GM18873 (cell line): Measurements from ENCODE around the gene FAM131A.

Experiments
- ATAC-seq: cut with Tn5 transposase; IDR thresholded peaks from one replicate; pipeline ENCODE4 v1.9.1; 2021; ENCODE audit warnings: mild to moderate bottlenecking, moderate library complexity, moderate number of reproducible peaks; ENCODE audit not compliant: unreplicated experiment, low FRiP score

FAM131A gene

DNA sequence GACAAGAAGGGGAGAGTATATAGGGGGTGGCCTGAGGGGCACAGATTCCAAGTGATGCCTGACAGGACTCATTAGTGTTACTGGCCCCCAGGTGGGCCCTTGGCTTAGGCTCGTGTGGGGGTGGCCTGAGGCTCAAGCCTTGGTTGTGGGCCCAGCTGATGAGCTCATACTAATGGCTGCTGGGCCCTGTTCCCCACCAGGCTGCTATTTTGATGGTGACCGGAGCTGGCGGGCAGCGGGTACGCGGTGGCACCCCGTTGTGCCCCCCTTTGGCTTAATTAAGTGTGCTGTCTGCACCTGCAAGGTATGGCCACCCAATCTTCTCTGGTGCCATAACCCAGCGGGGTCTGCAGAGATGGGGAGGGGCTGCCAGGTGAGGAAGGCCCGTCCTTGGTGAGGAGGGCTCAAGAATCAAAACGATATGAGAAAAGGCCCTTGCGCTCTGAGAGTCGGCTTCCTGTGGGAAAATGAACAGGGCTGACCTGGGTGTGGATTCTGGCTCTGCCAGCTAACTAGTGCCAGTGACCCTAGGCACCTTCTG, 49.8 kb downstream of the FAM131A start:
- ATAC-seq: no peak

DNA sequence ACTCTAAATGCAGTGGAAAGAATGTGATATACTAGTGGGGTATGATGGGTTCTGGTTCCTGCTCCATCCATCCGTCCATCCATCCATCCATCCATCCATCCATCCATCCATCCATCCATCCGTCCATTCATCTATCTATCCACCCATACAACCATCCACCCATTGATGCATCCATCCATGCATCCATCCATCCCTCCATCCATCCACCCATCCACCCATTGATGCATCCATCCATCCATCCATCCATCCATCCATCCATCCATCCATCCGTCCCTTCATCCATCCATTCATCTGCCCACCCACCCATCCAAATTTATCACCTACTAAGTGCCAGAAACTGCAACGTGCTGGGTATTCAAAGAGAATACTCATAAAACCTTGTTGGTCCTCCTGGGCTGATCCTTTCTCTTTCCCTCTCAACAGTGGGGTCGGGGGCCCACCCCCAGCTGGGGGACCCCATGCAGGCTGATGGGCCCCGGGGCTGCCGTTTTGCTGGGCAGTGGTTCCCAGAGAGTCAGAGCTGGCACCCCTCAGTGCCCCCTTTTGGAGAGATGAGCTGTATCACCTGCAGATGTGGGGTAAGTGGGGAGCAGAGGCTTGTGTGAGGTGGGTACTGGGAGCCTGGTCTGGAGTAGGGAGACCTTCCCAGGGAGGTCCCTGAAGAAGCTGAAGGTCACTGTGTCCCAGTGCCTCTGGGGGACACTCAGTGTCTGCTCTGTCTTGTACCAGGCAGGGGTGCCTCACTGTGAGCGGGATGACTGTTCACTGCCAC, 51.0 kb downstream of the FAM131A start:
- ATAC-seq: no peak

DNA sequence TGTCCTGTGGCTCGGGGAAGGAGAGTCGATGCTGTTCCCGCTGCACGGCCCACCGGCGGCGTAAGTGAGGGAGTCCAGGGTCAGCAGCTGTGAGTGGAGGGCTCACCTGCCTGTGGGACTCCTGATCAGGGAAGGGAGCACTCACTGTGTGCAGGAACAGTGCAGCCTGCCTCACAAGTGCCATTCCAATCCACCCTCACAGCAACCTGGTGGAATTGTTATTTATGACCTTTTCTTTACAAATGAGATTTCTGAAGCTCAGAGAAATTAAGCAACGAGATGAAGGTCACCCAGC, 51.5 kb downstream of the FAM131A start:
- no peak for ATAC-seq

DNA sequence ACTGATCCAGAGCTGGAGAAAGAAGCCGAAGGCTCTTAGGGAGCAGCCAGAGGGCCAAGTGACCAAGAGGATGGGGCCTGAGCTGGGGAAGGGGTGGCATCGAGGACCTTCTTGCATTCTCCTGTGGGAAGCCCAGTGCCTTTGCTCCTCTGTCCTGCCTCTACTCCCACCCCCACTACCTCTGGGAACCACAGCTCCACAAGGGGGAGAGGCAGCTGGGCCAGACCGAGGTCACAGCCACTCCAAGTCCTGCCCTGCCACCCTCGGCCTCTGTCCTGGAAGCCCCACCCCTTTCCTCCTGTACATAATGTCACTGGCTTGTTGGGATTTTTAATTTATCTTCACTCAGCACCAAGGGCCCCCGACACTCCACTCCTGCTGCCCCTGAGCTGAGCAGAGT, 52.0 kb downstream of the FAM131A start:
- no peak for ATAC-seq

DNA sequence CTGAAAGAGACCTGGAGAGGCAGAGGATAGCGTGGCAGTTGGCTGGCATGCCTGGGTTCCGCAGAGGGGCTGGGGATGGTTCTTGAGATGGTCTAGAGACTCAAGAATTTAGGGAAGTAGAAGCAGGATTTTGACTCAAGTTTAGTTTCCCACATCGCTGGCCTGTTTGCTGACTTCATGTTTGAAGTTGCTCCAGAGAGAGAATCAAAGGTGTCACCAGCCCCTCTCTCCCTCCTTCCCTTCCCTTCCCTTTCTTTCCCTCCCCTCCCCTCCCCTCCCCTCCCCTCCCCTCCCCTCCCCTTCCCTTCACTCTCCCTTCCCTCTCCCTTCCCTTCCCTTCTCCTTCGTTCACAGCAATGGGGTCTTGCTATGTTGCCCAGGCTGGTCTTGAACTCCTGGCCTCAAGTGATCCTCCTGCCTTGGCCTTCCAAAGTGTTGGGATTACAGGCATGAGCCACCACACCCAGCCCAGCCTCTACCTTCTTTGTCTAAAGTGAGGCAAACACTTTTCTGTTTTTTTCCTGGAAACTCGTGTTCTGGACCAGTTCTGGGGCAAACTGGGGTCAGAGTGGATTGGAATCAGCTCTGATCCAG, 52.6 kb downstream of the FAM131A start:
- no peak for ATAC-seq

DNA sequence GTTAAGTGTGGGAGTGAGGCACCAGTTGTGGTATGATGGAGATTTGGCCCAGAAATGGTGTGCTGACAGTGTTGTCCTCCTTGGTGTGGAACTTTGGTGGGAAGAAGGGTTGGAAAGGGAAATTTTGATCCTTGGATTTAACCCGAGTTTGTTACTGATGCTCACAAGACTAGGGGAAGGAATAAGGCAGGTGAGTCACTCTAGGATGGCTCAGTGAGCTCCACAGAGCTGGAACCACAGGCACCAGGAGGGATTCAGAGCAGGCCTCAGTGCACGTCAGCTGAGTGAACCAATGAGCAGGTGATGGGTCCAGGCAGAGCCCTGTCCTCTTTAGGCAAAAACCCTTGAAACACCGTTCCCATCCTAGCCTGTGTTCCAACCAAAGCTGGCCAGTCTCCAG, 53.9 kb downstream of the FAM131A start:
- no peak for ATAC-seq

DNA sequence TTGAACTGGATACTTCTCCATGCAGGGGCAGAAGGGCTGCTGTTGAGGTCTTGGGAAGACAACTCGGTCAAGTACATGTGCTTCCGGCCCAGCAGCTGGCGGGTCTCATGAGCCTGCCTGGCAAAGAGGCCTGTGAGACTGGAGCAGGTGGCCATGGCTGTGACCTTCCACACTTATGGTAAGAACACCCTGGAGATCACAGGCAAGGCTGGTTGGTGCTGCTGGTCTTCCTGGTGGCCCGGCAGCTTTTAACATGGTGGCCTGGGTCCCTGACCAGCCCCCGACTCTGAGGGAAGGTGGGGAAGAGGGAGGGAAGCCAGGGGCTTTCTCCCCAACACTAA, 57.9 kb downstream of the FAM131A start:
- ATAC-seq: no peak
